ENCODE measurements around the gene HAS3.

DNA sequence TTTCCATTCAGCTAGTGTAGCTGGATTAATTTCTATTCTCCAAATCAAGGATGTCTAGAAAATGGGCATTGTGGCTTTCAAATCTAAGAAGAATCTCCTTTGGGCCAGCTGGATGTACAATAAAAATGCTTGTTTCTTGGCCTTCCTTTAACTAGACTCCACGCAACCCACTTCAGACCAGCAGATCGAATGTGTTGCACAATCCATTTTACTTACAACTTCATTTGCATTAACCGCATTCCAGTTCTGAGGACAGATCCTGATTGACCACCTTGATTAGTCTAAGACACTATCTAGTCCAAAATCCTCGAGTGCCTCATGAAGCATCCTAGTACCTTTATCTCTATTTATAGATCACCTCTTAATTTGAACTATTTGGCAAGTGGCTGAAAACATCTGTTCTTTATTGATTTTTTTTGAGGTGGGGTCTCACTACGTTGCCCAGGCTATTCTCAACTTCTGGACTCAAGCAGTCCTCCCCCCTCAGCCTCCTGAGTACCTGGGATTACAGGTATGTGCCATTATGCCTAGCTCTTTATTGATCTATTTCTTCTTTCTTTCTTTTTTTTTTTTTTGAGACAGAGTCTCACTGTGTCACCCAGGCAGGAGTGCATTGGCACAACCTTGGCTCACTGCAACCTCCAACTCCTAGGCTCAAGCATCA lies 20.3 kb upstream of the HAS3 start:
- TF ChIP-seq POLR2A (IDR thresholded peaks at IDR 0.05; ENCODE audit: low read depth, low read length) = no peak
- no peak for TF ChIP-seq TAF1 (IDR thresholded peaks at IDR 0.05; ENCODE audit: borderline replicate concordance, low read depth, low read length)
- TF ChIP-seq POLR2AphosphoS5 (IDR thresholded peaks at IDR 0.05; ENCODE audit: low read depth, low read length) = no peak

Measured in GM12892 (cell line).